HL-60 (cell line): ENCODE measurements around the gene SPATA1.

Experiments
- DNase-seq, 2 experiments: peaks; one replicate each; pipeline ENCODE4 v3.0.0-alpha.2; 2010 to 2020; ENCODE audit warnings: low read depth in 1 of 2, low spot score in 1 of 2
- H3K27ac ChIP-seq: fragments of 250-450 bp; sonication (Bioruptor Pico); replicated peaks from 2 replicates; pipeline ENCODE4 v1.5.1; 2020; ENCODE audit warnings: mild to moderate bottlenecking, moderate library complexity
- H3K27me3 ChIP-seq: fragments of 250-450 bp; sonication (Bioruptor Pico); 2 replicates; pipeline ENCODE4 v1.5.1; 2021; ENCODE audit warnings: mild to moderate bottlenecking, moderate library complexity; ENCODE audit not compliant: insufficient read depth, poor library complexity, severe bottlenecking
- H3K4me3 ChIP-seq: replicated peaks from 2 replicates; pipeline ENCODE4 v1.5.1; 2011; ENCODE audit warnings: mild to moderate bottlenecking, control low read depth, low read length; ENCODE audit not compliant: insufficient read depth
- GABPA ChIP-seq: IDR thresholded peaks from 2 replicates; pipeline ENCODE4 v1.6.1; 2012; ENCODE audit warnings: low read depth
- POLR2AphosphoS5 ChIP-seq: IDR thresholded peaks from 2 replicates; pipeline ENCODE4 v1.6.1; 2012; ENCODE audit warnings: low read depth
- SPI1 ChIP-seq: IDR thresholded peaks from 2 replicates; pipeline ENCODE4 v1.6.1; 2012; ENCODE audit warnings: low read depth, mild to moderate bottlenecking, borderline replicate concordance
- TF ChIP-seq, protein P1 (sequence below): IDR thresholded peaks from one replicate; pipeline ENCODE4 v1.5.1; 2011; ENCODE audit warnings: low read length, control low read depth, inconsistent platforms; ENCODE audit not compliant: insufficient read depth
- TF ChIP-seq, protein P2 (sequence below): IDR thresholded peaks from 2 replicates; pipeline ENCODE4 v1.6.1; 2012; ENCODE audit warnings: low read depth; ENCODE audit not compliant: insufficient replicate concordance

SPATA1 gene

DNA sequence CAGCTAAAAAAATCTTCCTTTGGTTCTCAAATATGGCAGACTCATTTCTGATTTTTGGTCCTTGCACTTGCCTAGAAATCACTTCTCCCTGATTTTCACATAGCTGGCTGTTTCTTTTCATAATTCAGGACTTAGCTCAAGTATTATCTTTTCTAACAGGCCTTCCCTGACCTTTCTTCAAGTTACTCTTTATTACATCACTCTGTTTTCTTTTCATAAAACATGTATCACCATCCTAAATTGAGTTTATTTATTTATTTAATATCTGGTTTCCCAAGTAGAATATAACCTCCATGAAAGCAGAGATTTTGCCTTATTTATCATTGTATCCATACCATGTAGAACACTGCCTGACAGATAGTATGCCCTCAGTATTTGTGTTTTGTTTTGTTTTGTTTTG is 18.4 kb downstream of the SPATA1 start:
- Histone ChIP-seq H3K27me3 (no peaks in the 10 kb centered on the region), H3K4me3 (no peak overlapping the region), H3K27ac (no peak overlapping the region)
- TF ChIP-seq, protein P1, sequence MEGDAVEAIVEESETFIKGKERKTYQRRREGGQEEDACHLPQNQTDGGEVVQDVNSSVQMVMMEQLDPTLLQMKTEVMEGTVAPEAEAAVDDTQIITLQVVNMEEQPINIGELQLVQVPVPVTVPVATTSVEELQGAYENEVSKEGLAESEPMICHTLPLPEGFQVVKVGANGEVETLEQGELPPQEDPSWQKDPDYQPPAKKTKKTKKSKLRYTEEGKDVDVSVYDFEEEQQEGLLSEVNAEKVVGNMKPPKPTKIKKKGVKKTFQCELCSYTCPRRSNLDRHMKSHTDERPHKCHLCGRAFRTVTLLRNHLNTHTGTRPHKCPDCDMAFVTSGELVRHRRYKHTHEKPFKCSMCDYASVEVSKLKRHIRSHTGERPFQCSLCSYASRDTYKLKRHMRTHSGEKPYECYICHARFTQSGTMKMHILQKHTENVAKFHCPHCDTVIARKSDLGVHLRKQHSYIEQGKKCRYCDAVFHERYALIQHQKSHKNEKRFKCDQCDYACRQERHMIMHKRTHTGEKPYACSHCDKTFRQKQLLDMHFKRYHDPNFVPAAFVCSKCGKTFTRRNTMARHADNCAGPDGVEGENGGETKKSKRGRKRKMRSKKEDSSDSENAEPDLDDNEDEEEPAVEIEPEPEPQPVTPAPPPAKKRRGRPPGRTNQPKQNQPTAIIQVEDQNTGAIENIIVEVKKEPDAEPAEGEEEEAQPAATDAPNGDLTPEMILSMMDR = no peak
- TF ChIP-seq SPI1 (no peak), POLR2AphosphoS5 (no peak), GABPA (no peak)
- TF ChIP-seq, protein P2, sequence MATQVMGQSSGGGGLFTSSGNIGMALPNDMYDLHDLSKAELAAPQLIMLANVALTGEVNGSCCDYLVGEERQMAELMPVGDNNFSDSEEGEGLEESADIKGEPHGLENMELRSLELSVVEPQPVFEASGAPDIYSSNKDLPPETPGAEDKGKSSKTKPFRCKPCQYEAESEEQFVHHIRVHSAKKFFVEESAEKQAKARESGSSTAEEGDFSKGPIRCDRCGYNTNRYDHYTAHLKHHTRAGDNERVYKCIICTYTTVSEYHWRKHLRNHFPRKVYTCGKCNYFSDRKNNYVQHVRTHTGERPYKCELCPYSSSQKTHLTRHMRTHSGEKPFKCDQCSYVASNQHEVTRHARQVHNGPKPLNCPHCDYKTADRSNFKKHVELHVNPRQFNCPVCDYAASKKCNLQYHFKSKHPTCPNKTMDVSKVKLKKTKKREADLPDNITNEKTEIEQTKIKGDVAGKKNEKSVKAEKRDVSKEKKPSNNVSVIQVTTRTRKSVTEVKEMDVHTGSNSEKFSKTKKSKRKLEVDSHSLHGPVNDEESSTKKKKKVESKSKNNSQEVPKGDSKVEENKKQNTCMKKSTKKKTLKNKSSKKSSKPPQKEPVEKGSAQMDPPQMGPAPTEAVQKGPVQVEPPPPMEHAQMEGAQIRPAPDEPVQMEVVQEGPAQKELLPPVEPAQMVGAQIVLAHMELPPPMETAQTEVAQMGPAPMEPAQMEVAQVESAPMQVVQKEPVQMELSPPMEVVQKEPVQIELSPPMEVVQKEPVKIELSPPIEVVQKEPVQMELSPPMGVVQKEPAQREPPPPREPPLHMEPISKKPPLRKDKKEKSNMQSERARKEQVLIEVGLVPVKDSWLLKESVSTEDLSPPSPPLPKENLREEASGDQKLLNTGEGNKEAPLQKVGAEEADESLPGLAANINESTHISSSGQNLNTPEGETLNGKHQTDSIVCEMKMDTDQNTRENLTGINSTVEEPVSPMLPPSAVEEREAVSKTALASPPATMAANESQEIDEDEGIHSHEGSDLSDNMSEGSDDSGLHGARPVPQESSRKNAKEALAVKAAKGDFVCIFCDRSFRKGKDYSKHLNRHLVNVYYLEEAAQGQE = no peak
- DNase-seq = no peak

DNA sequence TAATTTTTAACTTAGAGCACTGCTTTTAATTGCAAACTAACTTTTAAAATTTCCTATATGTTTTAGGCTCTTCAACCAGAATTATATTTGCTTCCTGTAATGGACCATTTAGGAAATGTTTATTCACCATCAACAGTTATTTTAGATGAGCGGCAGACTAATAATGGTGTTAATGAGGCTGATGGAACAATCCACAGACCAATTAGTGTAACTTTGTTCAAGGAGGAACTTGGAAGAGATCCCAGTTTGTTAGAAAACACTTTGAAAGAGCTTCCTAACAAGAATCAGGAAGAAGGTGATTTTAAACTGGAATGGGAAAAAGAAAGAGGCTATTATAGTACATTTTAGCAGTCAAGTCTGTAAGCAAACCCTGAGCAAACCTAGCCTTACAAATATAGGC is 19.6 kb downstream of the SPATA1 start:
- Histone ChIP-seq H3K27me3 (no peaks in the 10 kb centered on the region), H3K27ac (no peak overlapping the region), H3K4me3 (no peak overlapping the region)
- TF ChIP-seq, protein P1 = no peak
- TF ChIP-seq POLR2AphosphoS5 (no peak), SPI1 (no peak)
- TF ChIP-seq, protein P2 = no peak
- no peak for DNase-seq

DNA sequence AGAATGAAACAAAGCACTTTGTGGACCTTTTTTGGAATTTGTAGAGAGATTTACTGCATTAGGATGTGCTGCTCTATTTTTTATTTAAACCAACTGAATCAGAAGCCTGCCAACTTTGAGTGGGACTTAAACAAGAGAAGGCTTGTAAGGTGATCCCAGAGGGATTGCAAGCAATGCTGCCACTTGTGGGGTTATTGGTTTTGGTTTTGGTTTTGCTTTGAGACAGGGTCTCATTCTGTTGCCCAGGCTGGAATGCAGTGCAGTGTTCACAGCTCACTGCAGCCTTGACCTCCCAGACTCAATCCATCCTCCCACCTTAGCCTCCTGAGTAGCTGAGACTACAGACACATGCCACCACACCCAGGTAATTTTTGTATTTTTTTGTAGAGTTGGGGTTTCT is 32.4 kb downstream of the SPATA1 start:
- no peak for TF ChIP-seq SPI1
- TF ChIP-seq POLR2AphosphoS5 = no peak
- TF ChIP-seq, protein P2 = no peak
- TF ChIP-seq GABPA = no peak
- TF ChIP-seq, protein P1 = no peak
- Histone ChIP-seq H3K4me3 (no peak overlapping the region), H3K27ac (no peak overlapping the region), H3K27me3 (no peaks in the 10 kb centered on the region)
- DNase-seq = no peak
